ENCODE measurements around the gene TMC3. TPM values are rescaled to one million over a fixed set of nuclear protein-coding genes. Genes with fewer than 3 reads are reported as not detected.
"Not testable (repeated sequence)": the region's sequence is repeated elsewhere in the genome, so short reads cannot be mapped to it uniquely, and the experiment has no call there.

The TMC3 gene
- under 1 TPM in 1 of 3 donors, not detected in 2; 0.95 TPM for total RNA-seq
- long read RNA-seq, donor 1, partial matches to known transcripts: 1 of 1 reads
- long read RNA-seq, donor 1, other reads (novel, unspliced or antisense): 0 of 1 reads
- long read RNA-seq, donor 2: 0 reads

- Histone ChIP-seq H3K4me1 (ENCODE audit: low read depth) (no peaks in the 10 kb centered on the region), H3K4me3 (no peak within 1 kb of the TSS), H3K9me3 (no peaks in the 10 kb centered on the region), H3K36me3 (ENCODE audit: low read depth) (no peaks in the 10 kb centered on the region)
- intact Hi-C loops (cut with DNase I, micrococcal nuclease): no loop called here
- no peak for DNase-seq
- no peak for TF ChIP-seq CTCF (IDR thresholded peaks at IDR 0.05)
- ATAC-seq: no peak
Measured at GRCh38 chr15:81373775-81374395, at the start of gene TMC3. TMC3 (minus strand) TSS chr15:81374213; CDS start chr15:81374077, 136 bp downstream.

DNA sequence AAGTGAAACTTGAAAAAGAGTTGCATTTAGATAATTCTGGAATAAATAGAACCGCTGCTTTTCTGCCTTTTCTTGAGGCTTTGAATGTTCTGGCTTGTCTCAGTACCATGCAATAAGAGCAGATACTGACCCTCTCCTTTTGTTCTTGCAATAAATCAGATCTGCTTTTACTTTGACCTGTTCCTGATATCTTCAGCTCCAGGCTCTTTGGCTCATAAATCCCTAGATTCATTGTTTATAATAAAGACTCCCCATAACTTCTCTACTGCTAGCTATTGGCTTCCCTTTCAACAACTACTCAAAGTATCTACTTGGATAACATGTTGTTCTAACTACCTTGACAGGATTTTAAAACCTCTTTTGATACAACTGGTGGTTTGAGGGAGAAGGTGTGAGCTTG lies 47.4 kb upstream of the TMC3 start:
- Histone ChIP-seq H3K9me3 (no peaks in the 10 kb centered on the region), H3K4me3 (no peak overlapping the region), H3K36me3 (ENCODE audit: low read depth) (no peaks in the 10 kb centered on the region), H3K4me1 (ENCODE audit: low read depth) (no peaks in the 10 kb centered on the region)
- ATAC-seq: no peak
- DNase-seq: no peak
- no peak for TF ChIP-seq CTCF (IDR thresholded peaks at IDR 0.05)
- intact Hi-C loops (cut with DNase I, micrococcal nuclease): no loop called here

DNA sequence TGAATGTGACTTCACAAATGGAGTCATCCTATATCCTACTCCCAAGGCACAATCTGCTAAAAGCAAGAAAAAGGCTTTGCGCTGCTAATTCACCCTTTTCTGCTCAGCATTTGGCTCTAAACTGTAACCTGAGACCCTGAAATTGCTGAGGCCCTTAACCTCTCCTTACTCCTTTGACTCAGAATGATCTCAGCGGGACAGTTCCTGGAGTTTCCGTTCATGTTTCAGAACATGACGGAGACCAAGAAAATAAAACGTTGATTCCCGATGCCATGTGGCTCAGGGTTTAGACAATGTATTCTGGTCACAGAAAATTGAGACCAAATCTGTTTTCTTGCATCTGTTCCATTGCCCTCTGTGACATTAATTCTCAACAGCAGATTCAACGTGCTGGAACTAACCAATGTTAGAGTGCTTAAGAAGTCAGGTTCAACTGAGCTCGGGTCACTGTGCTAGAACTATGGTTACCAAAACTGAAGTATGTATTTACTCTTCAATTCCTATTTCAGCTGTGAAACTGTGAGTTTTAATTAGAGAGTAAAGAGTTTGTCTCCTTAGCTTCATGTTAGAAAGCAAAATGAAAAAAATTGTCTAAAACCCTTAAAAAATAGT lies 45.4 kb upstream of the TMC3 start:
- Histone ChIP-seq H3K4me3 (no peak overlapping the region), H3K9me3 (no peaks in the 10 kb centered on the region), H3K36me3 (ENCODE audit: low read depth) (no peaks in the 10 kb centered on the region), H3K4me1 (ENCODE audit: low read depth) (no peaks in the 10 kb centered on the region)
- DNase-seq (no peak), ATAC-seq (no peak)
- intact Hi-C loops (cut with DNase I, micrococcal nuclease): no loop called here
- TF ChIP-seq CTCF (IDR thresholded peaks at IDR 0.05): no peak

- DNase-seq: no peak
- no peak for ATAC-seq
- no peak for TF ChIP-seq CTCF (IDR thresholded peaks at IDR 0.05)
- no peaks in the 10 kb centered on the region for H3K36me3 ChIP-seq (ENCODE audit: low read depth)
- no peak overlapping the region for H3K4me3 ChIP-seq
- H3K9me3 ChIP-seq: no peaks in the 10 kb centered on the region
- H3K4me1 ChIP-seq (ENCODE audit: low read depth): no peaks in the 10 kb centered on the region
- intact Hi-C loops (cut with DNase I, micrococcal nuclease): no loop called here
Measured at GRCh38 chr15:81418891-81419290, 44.9 kb upstream of the TMC3 start.

GRCh38 chr15:81418444-81418843 lies 44.4 kb upstream of the TMC3 start:
- no peaks in the 10 kb centered on the region for H3K36me3 ChIP-seq (ENCODE audit: low read depth)
- DNase-seq (no peak), ATAC-seq (no peak)
- no peak for TF ChIP-seq CTCF (IDR thresholded peaks at IDR 0.05)
- no peaks in the 10 kb centered on the region for H3K4me1 ChIP-seq (ENCODE audit: low read depth)
- H3K9me3 ChIP-seq: no peaks in the 10 kb centered on the region
- intact Hi-C loops (cut with DNase I, micrococcal nuclease): no loop called here
- no peak overlapping the region for H3K4me3 ChIP-seq

- ATAC-seq; intact Hi-C loops (cut with DNase I, micrococcal nuclease); H3K36me3 ChIP-seq (ENCODE audit: low read depth): not testable (repeated sequence)
Measured at GRCh38 chr15:81414274-81414968, 40.4 kb upstream of the TMC3 start.

More at GRCh38 chr15:81414274-81414968, 40.4 kb upstream of the TMC3 start:
- not testable (repeated sequence) for H3K4me3 ChIP-seq; H3K9me3 ChIP-seq; DNase-seq; H3K4me1 ChIP-seq (ENCODE audit: low read depth)

Measured in mucosa of descending colon (tissue), 3 donors.